ENCODE data around the gene TMEM170A.
"Not testable (repeated sequence)": the region's sequence is repeated elsewhere in the genome, so short reads cannot be mapped to it uniquely, and the experiment has no call there.

The TMEM170A gene

DNA sequence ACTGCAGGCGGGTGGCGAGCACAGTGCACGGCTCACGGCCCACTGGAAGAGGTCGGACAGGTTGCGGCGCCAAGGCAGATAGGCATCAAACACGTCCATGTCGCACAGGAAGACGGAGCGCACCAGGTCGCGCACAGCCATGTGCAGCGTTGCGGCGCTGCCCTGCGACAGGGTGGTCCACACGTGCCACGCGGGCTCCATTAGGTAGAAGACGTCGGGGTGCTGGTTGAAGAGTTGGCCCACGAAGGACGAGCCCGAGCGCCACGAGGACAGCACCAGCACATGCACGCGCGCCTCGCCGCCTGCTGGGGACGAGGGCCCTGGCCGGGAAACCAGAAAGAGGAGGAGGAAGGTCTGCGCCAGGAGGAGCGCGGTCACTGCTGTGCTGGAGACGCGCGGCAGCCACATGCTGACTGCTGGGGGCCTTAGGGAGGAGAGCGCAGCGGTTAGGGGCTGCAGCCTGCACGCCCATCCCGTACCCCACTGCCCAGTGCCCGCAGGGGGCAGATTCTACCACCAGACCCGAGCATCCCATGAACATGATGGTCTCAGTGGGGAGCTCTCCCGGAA lies 15.0 kb upstream of the TMEM170A start:
- no peak for ATAC-seq

DNA sequence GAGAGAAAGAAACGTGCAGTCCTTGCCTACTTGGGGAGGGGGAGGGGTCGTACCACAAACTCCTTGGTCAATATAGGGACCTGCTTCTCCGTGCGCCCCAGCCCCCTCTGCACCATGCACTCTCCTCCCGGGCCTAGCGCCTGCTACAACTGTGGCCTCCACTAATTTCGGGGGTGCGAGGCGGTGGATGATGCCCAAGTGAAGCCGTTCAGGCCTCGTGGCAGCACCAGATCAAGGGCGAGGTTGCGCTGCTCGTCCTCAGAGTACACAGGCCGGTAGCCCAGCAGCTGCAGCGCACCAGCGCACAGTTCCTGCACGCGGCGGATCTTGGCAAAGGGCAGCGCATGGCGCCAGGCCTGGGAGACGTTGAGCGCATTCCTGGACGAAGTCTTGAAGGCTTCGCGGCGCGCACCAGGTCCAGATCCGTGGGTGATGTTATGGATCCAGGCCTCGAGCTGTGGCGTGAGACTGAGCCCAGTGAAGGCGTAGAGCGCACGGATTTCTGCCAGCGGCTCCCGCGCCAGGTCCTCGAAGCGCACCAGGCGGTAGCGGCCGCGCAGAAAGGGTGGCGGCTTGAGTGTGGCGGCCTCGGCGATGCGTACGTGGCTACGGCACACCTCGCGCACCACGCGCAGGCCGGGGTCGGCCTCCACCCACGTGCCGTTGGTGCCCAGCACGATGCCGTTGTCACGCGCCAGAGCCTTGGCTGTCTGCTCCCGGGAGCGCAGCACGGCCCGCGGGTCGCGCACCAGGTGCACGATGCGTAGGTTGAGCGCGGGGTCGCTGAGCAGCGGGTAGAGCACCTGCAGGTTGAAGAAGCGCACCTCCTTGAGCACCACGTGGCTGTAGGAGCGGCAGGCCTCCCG lies 14.2 kb upstream of the TMEM170A start:
- no peak for ATAC-seq

DNA sequence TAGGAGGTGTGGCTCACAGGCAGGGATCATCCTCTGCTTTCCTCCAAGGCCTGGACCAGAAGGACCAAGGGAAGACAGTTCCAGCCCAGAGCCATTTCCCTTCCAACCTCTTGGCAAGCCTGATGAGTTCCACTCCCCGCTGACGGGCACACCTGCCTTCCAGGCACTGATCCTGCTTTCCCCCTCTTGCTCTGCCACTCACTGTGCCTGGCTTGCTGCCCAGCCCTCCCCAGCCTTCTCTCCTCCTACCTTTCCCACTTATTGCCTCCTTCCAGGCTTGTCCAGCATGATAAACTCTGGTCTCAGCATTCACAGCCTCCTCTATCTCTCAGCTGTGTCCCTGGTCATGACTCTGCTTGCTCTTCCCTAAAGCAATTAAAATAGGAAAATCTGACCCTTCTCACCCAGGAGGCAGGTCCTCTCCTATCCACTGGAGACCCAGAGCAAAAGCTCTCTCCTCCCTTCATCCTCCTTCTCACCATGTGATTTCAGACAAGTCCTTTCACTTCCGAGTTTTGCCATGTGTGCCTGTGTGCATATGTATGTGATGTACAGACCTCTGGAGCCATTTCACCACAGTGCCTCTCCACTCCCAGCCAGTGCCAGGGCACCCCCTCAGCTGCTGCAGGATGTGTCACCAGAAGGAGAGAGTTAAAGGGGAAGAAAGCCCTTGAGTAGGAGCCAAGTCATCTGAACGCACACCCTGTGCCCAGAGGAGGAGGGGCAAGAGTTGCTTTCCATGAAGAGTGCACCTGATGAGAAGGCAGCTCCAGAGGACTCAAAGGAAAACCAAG lies 13.4 kb upstream of the TMEM170A start:
- no peak for ATAC-seq

DNA sequence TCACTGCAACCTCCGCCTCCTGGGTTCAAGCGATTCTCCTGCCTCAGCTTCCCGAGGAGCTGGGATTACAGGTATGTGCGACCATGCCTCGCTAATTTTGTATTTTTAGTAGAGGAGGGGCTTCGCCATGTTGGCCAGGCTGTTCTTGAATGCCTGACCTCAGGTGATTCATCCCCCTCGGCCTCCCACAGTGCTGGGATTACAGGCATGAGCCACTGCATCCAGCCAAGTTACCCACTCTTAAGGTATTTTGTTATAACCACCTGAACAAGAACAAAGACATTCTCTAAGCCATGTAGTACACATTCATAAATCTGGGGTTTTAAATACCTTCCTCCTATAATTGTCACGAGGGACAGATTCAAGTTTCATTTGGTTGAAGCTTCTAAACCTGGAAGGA lies 12.3 kb upstream of the TMEM170A start:
- ATAC-seq = no peak

DNA sequence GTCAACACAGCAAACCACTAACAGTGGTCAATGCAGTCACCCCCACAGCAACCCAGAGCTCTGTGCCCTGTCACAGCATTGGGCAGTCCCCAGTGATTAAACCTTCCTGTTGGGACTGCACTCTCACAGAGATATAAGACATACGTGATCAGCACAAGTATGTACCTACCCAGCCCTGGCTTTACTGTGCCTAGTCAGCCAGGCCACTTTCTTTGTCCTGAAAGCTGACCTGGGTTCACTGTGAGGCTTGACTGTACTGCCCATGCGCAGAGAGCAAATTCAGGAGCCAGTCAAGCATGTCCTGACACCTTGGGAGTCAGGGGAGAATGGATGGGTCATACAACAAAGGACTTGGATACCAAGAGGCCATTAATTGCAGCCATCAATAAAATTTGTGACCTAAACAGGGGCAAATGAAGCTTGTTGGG lies 10.9 kb upstream of the TMEM170A start:
- ATAC-seq = no peak

DNA sequence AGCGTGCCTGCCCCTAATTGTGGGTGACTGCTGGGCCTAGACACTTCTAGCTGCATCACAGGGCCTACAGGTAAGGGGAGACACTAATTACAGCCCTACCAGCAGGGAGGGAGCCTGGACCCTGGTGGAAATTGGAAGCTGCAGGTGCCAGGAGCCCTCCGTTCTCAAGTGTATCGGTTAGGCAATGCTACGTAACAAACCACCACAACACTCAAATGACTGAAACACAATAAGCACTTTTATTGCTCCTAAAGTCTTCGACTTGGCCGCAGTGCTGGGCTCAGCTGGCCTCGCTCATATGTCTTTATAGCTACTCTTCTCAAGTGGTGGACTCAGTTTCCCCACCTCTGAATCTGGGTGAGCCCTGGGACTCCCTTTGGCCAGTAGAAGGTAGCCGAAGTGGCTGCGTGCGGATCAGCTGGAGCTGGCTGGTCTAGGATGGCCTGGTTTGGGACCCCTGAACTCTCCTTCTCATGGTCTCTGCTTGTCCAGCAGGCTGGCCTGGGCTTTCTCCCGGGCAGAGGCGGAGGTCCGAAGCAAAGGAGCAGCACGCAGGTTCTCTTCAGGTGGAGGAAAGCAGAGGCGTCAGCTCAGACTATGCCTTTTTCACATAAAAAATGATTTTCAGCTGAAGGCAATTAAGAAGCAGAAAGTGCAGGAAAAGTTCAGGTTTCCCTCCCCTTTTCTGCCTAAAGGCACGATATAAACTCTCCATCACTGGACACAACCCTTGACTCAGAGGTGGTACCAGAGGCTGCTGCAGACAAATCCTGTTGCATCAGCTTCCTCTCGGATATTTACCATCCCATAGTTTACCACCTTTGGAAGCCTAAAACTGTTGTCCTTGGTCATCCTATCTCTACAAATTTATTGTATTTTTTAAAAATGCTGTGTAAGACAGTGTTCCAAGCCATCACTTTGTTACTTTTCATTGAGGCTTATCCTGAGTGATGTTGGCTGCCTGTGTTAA lies 8.7 kb upstream of the TMEM170A start:
- no peak for ATAC-seq

DNA sequence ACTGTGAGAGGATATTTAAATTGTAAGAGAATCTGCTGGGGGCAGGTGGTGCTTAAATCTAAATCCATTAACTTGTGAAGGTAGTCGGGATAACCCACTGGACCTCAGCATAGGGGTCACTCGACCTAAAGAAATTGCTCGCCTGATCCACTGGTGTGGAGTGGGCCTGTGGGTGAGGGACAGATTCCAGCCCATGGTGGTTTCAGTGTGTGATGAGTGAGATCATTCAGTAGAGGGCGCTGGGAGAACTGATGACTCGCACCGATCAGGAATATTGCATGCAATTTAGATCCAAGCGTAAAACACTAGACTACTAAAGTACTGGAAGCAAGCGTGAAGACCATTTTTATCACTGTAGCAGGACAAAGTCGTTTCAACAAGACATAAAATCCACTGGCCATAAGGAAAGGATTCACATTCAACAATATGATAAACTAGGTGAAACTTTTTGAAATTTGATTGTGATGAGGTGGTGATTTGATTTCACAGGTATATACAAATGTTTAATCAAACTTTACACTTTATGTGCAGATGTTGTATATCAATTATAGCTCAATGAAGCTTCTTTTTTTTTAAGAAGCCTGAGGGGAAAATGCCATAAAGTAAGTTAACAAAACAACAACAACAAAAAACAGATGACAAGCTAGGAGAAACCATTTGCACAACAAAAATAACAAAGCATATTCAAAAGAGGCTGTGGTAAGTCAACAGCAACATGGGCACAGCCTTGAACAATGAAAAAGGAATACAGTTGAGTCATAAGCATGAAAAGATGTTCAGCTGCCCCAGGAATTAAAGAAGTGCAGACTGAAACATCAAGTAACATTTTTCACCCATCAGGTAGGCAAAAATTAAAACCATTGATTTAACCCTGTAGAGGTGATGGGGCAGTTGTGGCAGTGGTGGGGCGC lies 7.5 kb upstream of the TMEM170A start:
- peak; percentile 60 to 62 for ATAC-seq

DNA sequence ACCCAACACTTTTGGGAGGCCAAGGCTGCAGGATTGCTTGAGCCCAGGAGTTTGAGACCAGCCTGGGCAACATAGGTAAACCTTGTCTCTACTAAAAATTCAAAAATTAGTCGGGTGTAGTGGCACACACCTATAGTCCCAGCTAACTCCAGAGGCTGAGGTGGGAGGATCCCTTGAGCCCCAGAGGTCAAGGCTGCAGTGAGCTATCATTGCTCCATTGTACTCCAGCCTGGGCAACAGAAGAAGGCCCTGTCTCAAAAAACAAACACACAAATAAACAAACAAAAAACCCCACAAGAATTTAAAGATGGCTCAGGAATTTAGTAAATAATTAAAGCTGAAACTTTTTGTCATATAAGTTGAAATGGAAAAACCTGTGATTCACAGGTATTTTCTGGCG lies 2.3 kb upstream of the TMEM170A start:
- ATAC-seq = no peak

DNA sequence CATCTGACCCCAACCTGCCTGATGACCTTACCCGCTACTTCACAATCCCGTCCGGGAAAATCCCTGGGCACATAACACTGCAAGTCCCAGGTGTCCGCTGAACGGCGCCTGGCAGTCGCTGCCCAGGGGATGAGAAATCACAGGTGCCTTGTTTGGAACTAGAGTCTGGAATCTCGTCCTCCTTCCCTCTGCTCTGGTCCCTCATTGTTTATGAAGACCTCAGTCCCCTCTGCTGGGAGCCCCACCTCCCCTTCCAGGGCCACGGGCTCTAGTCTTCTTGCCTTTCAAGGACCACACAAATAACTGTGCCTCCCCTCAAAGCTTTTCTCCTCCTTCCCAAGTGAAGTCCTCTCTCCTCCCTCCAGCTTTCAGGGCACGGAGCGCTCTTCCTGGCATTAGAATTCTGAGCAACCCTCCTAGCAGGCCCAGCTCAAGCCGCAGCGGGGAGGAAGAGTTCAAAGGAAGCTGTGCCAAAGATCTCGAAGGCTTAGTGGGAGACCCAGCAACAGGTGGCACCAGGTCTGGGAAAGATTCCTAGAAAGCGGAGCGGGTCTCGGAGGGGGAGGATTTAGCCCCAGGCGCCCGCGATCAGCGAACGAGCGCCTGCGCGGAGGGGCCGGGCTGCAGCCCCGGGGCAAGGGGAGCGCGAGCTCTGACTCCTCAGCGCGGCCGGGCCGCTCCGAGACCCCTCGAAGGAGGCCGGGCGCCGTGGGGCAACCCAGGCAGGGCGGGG lies 934 bp downstream of the TMEM170A start:
- peak; percentile 0 to 1 for ATAC-seq

DNA sequence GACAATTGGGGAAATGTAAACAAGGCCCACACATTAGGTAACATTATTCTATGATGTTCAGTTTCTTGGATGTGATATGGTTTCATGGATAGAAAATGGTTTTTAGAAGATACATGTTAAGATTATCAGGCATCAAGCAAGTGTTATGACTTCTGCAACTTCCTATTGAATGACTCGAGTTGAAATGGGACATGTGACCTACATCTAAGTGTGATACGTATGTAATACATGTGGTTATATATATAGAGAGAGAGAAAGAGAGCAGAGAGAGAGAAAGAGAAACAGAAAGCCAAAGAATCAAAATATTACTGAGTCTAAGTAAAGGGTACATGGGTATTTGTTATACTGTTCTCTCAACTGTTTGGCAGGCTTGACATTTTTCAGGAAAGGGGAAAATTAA lies 1.7 kb downstream of the TMEM170A start:
- ATAC-seq = peak; percentile 30 to 49

DNA sequence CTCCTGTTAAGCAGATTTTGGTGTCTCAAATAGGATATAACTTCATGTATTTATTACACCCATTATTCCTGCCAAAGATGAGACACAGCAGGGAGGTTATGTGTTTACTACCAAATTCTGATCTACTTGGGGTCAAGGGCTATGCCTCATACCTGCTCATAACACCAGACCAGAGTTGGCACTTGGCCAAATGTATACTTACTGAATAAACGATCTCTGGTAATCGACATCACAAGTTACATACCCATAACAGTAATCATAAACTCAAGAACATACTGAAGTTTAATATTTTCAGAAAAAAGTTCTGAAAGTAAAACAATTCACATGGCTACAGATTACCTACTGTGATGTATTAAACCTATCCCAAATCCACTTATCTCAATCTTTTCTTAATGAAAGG lies 2.9 kb downstream of the TMEM170A start:
- no peak for ATAC-seq

DNA sequence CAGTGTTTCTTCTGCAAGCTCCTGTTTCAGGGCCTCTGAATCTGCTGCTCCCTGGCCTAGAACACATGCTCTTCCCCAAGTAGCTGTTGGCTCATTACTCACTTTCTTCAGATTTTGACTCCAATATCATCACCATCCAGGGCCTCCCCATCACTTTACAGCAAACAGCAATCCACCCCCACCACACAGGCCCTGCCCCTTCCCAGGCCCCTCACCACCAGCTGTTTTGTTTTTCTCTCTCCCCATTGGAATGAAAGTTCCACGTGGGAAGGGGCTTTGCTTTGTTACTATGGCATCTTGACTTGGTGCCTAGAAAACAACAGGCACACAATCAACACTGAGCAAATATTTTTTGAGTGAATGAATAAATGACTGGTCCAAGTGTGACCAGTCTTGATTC lies 4.0 kb downstream of the TMEM170A start:
- ATAC-seq = no peak

DNA sequence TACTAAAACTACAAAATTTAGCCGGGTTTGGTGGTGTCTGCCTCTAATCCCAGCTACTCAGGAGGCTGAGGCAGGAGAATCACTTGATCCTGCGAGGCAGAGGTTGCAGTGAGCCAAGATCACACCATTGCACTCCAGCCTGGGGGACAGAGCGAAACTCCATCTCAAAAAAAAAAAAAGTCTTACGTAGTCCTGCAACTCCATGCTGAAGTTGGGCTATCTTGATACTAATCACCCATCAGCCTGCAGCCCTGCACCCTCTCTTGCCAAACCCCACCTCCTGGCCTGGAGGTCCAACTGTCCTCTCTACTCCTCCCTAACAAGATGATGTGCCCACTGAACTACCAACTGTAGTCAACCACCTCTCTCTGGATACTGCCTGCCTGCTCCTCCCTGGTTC lies 4.8 kb downstream of the TMEM170A start:
- no peak for ATAC-seq

DNA sequence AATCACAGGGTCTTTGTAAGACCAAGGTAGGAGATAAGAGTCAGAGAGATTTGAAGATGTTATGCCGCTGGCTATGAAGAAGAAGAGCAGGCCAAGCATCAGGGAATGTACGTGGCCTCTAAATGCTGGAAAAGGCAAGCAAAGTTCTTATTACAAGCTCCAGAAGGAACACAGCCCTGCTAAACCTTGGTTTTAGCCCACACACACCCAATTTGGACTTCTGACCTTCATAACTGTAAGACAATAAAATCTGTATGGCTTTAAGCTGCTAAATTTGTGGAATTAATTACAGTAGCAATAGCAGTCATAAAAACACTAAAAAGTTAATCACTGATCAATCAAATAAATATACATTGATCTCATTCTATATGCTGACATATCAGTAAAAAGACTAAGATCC lies 6.0 kb downstream of the TMEM170A start:
- no peak for ATAC-seq

DNA sequence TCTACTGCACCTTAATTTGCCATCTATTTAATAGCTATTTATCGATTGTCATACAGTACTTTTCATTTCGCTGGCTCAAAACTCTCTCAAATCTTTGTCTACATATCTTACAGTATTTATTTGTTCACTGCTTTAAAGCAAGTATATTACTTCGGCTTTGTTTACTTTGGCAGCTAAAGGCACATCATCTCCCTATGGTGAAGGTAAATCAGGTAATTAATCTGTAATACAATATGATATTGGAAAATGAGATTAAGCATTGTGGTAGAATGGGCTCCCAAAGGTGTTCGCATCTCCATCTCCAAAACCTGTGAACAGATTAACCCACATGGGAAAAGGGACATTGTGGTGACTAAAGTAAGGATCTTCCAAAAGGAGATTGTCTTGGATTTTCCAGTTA lies 6.5 kb downstream of the TMEM170A start:
- no peak for ATAC-seq

DNA sequence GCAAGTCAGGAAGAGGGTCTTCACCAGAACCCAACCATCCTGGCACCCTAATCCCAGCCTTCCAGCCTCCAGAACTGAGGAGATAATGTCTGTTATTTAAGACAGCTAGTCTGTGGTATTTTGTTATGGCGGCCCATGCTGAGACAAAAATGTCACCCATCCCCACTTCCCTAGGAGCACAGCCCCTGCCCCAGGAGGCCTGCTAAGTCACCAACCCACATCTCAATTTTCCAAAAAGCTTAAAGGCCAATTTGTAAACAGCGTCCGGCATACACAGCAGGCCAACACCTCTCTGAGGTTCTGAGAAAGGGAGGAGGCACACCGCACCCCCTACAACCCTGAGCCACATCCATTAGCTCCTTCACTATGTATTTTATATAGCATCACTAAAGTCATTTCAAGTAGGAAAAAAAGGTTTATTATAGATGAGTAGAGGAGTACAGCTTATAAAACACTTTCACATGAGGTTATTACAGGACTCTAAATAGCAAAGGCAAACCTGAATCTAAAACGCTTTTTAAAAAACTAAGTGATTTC lies 6.9 kb downstream of the TMEM170A start:
- no peak for ATAC-seq

DNA sequence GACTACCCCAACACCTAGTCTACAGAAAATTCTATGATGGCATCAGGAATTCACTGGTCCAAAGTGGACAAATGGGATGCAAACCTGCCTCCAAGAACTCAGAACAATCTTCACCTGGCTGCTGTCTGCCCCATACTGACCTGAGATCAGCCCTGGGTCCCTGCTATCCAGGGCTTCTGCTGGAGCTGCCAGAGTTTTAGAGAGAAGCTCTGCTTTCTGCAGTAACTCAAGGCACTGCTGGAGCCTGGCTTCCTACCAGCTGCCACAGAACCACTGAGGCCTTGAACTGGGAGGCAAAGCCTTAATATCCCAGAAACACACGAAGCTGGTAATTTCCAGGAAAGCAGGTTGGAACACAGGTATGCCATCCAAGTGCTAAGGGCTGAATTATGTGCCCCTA lies 7.5 kb downstream of the TMEM170A start:
- no peak for ATAC-seq

DNA sequence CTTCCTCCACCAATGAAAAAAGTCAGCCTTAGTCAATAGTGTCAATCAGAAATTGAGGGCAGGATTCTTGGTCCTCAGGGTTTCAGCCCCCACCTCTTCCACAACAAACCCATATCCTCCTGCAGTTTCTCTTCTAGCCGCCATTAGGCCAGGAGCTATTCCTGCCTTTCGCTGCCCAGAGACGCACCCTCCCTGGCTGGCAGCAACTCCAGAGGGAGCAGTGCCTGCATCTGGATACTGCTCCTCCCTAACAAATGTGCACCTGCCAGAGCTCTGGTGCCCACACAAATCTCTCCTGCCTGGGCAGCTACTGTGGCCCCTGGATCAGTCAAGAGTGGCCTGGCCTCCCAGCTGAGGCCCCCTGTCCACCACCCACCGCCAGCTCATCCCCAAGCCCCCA lies 8.0 kb downstream of the TMEM170A start:
- ATAC-seq = not testable (repeated sequence)

DNA sequence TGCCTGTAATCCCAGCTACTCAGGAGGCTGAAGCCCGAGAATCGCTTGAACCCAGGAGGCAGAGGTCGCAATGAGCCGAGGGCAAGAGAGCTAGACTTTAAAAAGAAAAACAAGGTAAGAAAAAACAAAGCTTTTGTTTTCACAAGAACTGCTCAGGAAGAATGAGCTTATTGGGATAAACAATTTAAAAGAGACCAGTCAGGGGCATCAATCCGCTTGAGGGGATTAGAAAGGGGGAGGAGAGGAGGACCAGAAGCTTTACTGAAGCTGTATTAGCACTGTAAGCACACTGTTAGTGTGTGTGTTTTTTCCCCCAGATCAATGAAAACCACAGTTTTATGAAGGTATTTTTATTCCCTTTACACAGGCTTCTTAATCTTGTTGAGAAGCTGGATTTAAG lies 8.8 kb downstream of the TMEM170A start:
- ATAC-seq = no peak

DNA sequence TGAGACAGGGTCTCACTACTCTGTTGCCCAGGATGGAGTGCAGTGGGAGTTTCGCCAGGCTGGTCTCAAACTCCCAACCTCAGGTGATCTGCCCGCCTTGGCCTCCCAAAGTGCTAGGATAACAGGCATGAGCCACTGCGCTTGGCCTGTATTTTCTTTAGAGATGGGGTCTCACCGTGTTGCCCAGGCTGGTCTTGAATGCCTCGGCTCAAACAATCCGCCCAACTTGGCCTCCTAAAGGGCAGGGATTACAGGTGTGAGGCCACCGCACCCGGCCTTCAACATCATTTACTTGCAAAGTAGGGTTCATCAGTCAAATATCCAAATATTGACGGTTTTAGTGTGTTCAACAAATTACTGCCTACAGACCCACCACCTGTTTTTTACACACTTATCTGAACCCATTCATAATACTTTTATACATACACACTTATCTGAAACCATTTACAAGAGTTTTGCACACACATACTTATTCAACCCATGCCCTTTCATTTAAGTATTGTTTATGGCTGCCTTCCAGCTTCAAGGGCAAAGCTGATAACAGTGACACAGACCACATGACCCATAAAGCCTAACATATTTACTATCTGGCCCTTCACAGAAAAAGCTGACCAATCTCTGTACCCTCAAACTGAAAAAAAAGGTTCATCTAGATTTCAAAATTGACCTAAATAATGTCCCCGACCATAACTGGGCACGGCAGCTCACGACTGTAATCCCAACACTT lies 11.9 kb downstream of the TMEM170A start:
- no peak for ATAC-seq

Data from activated CD4-positive, CD25-positive, alpha-beta regulatory T cell treated with anti-CD3 and anti-CD28 coated beads, Interleukin-2, amount 50 U/mL, for 24 hours (primary cell).